ENCODE measurements around the gene TNNI2. TPM values are rescaled to one million over a fixed set of nuclear protein-coding genes. Genes with fewer than 3 reads are reported as not detected.

TNNI2 gene
- total and polyA plus RNA-seq, 2 donors (not counting 3 experiments of a cell fraction or from before 2014, with no cell fraction given): not detected

- H3K9me3 ChIP-seq (replicated peaks; ENCODE audit: control insufficient read depth, insufficient read depth, low read length): no peaks in the 10 kb centered on the region
- no peaks in the 10 kb centered on the region for H3K4me1 ChIP-seq (ENCODE audit: control insufficient read depth, extremely low read depth, insufficient read depth, low read length)
- FAIRE-seq (no peak), DNase-seq (ENCODE audit: low read depth, low spot score) (peak; percentile 22)
- BruUV-seq (replicated peaks): no TSS peak
- POLR2A ChIA-PET: no interaction called here
- intact Hi-C loops (cut with micrococcal nuclease) (no loop called here), dilution Hi-C loops (cut with MboI; ENCODE audit: extremely low pct_ligation_motif_present, low sequenced_read_pairs) (no loop called here)
- CTCF ChIA-PET: interaction anchor here (1.1 kb wide), 1 partner anchor 120 kb away, joined by 3 read pairs; no protein-coding TSS in a partner anchor
- no peak overlapping the region for H3K4me3 ChIP-seq (replicated peaks in 1 of 3; ENCODE audit: insufficient read depth in 1 of 3, low read depth in 1 of 3, low read length in 3 of 3)
- no peaks in the 10 kb centered on the region for H3K79me2 ChIP-seq (ENCODE audit: control insufficient read depth, insufficient read depth, low read length)
- H3K27ac ChIP-seq (ENCODE audit: insufficient read depth, low read depth, low read length): no peak overlapping the region
- no peaks in the 10 kb centered on the region for H3K9me1 ChIP-seq (replicated peaks; ENCODE audit: control insufficient read depth, extremely low read depth, insufficient read depth, low read length)
- H4K20me1 ChIP-seq (replicated peaks; ENCODE audit: control insufficient read depth, extremely low read depth, insufficient read depth, low read length): no peaks in the 10 kb centered on the region
- no peak overlapping the region for H3K4me2 ChIP-seq (ENCODE audit: insufficient read depth, low read length)
- no peaks in the 10 kb centered on the region for H3K27me3 ChIP-seq (ENCODE audit: control insufficient read depth in 2 of 2, insufficient read depth in 2 of 2, low read length in 2 of 2)
- H3K9ac ChIP-seq (replicated peaks; ENCODE audit: extremely low read depth, insufficient read depth, low read length): no peak overlapping the region
- H2AFZ ChIP-seq (ENCODE audit: low read depth, low read length): peak overlapping the region; percentile 35
- no peaks in the 10 kb centered on the region for H3K36me3 ChIP-seq (ENCODE audit: control insufficient read depth in 2 of 2, extremely low read depth in 1 of 2, insufficient read depth in 2 of 2, low read length in 2 of 2)
- TF ChIP-seq POLR2A (IDR thresholded peaks at IDR 0.05; ENCODE audit: low read depth, low read length): no peak
- TF ChIP-seq FOS (IDR thresholded peaks at IDR 0.05; ENCODE audit: borderline replicate concordance, insufficient read depth, low read length): no peak
- TF ChIP-seq MAX (IDR thresholded peaks at IDR 0.05; ENCODE audit: insufficient read depth, insufficient read length): no peak
- TF ChIP-seq JUN (IDR thresholded peaks at IDR 0.05; ENCODE audit: borderline replicate concordance, insufficient read depth, insufficient read length, low read depth): no peak
- no peak for TF ChIP-seq MYC (IDR thresholded peaks at IDR 0.05; ENCODE audit: low read depth, low read length)
- no peak for TF ChIP-seq POLR2AphosphoS5 (IDR thresholded peaks at IDR 0.05; ENCODE audit: insufficient read depth, low read depth, low read length)
- TF ChIP-seq GATA2 (IDR thresholded peaks at IDR 0.05; ENCODE audit: insufficient read depth, insufficient read length, low read depth, low read length): no peak
- no peak for TF ChIP-seq CTCF (IDR thresholded peaks at IDR 0.05; ENCODE audit: extremely low read depth in 1 of 2, insufficient read depth in 1 of 2, low read depth in 1 of 2, low read length in 2 of 2)
- no peak for TF ChIP-seq EZH2 (IDR thresholded peaks at IDR 0.05; ENCODE audit: borderline replicate concordance, low read depth, low read length, severe bottlenecking)
Observed at GRCh38 chr11:1879941-1880720, 41.4 kb downstream of the TNNI2 start.
